ENCODE measurements around the gene TTR. TPM values are rescaled to one million over a fixed set of nuclear protein-coding genes. Genes with fewer than 3 reads are reported as not detected.

TTR gene
- total and polyA plus RNA-seq, 2 of the 13 experiments (the other 11 are each of a cell fraction or from before 2014, with no cell fraction given): 91.3 to 496 TPM

- TF ChIP-seq NFAT5 (CRISPR knock-in tag; IDR thresholded peaks at IDR 0.05) (no peak), ZNF841 (CRISPR knock-in tag; IDR thresholded peaks at IDR 0.05; ENCODE audit: borderline replicate concordance) (no peak), ZSCAN30 (CRISPR knock-in tag; IDR thresholded peaks at IDR 0.05) (0 out of 2 replicates have a peak, but pooled peaks have one; percentile 33), ZNF713 (CRISPR knock-in tag; IDR thresholded peaks at IDR 0.05) (no peak), MTF1 (CRISPR knock-in tag; IDR thresholded peaks at IDR 0.05) (no peak), FOXA3 (CRISPR knock-in tag; IDR thresholded peaks at IDR 0.05) (peak; percentile 85), ZNF709 (CRISPR knock-in tag; IDR thresholded peaks at IDR 0.05) (peak; percentile 54; the same call in 1 of the 2 replicates), ARNTL (CRISPR knock-in tag; IDR thresholded peaks at IDR 0.05) (peak; percentile 48; the same call in 1 of the 2 replicates), FOXO1 (CRISPR knock-in tag; IDR thresholded peaks at IDR 0.05) (peak; percentile 84), ZNF646 (CRISPR knock-in tag; IDR thresholded peaks at IDR 0.05) (no peak), DPF2 (CRISPR knock-in tag; IDR thresholded peaks at IDR 0.05; ENCODE audit: borderline replicate concordance, low read depth) (peak; percentile 54; the same call in 1 of the 2 replicates), RAD51 (IDR thresholded peaks at IDR 0.05; ENCODE audit: borderline replicate concordance) (no peak), HINFP (CRISPR knock-in tag; IDR thresholded peaks at IDR 0.05; ENCODE audit: low read depth) (no peak), CBX5 (CRISPR knock-in tag; IDR thresholded peaks at IDR 0.05; ENCODE audit: borderline replicate concordance) (peak; percentile 30; the same call in 1 of the 2 replicates), ZNF549 (CRISPR knock-in tag; IDR thresholded peaks at IDR 0.05) (no peak), LCORL (IDR thresholded peaks at IDR 0.05) (no peak), LCORL (CRISPR knock-in tag; IDR thresholded peaks at IDR 0.05) (peak; percentile 62; the same call in 1 of the 2 replicates), FOXM1 (CRISPR knock-in tag; IDR thresholded peaks at IDR 0.05) (no peak)
Observed at GRCh38 chr18:31558567-31558966, 33.1 kb upstream of the TTR start (continued).

Data from HepG2 (cell line).